B cell (primary cell): ENCODE measurements around the gene PMP22.

Source experiments
- CTCF ChIP-seq: fragments of 200-600 bp; IDR thresholded peaks from one replicate; pipeline ENCODE4 v1.8.0; 2022; ENCODE audit warnings: antibody characterized with exemption, mild to moderate bottlenecking
- EZH2 ChIP-seq: IDR thresholded peaks from 2 replicates; pipeline ENCODE4 v1.6.1; 2012; ENCODE audit warnings: borderline replicate concordance, low read depth, mild to moderate bottlenecking, moderate library complexity, low read length; ENCODE audit not compliant: insufficient read depth, poor library complexity, severe bottlenecking

GRCh38 chr17:15260376-15261257, 4.5 kb downstream of the PMP22 start:
- TF ChIP-seq CTCF (peak; percentile 39), EZH2 (no peak)
